ENCODE measurements around the gene B4GALNT2. TPM values are rescaled to one million over a fixed set of nuclear protein-coding genes. Genes with fewer than 3 reads are reported as not detected.

The B4GALNT2 gene
- polyA plus RNA-seq, 1 experiment = 0.01 TPM

GRCh38 chr17:49219987-49220386 is 87.4 kb downstream of the B4GALNT2 start:
- Histone ChIP-seq H3K27ac (ENCODE audit: low read depth, low read length) (no peak overlapping the region), H3K27me3 (ENCODE audit: control insufficient read depth, insufficient read depth, low read length) (peaks cover 32% of the 10 kb centered on the region), H3K4me3 (ENCODE audit: low read depth, low read length) (no peak overlapping the region), H3K9me3 (ENCODE audit: control insufficient read depth, insufficient read depth, low read length) (peaks cover 6% of the 10 kb centered on the region; the same call in 1 of the 2 replicates)
- ChIA-PET CTCF (no interaction called here), POLR2A (no interaction called here)
- DNase-seq (ENCODE audit: low read depth, low spot score) = no peak
- no peak for TF ChIP-seq CTCF (IDR thresholded peaks at IDR 0.05; ENCODE audit: low read depth, low read length)

- POLR2A ChIA-PET = no interaction called here
- Histone ChIP-seq H3K9me3 (ENCODE audit: control insufficient read depth, insufficient read depth, low read length) (peaks cover 6% of the 10 kb centered on the region; the same call in 1 of the 2 replicates), H3K27me3 (ENCODE audit: control insufficient read depth, insufficient read depth, low read length) (peaks cover 53% of the 10 kb centered on the region), H3K4me3 (ENCODE audit: low read depth, low read length) (no peak overlapping the region), H3K27ac (ENCODE audit: low read depth, low read length) (no peak overlapping the region)
- no peak for TF ChIP-seq CTCF (IDR thresholded peaks at IDR 0.05; ENCODE audit: low read depth, low read length)
- CTCF ChIA-PET = interaction anchor here (1.3 kb wide), 1 partner anchor 66 kb away, joined by 3 read pairs; no protein-coding TSS in a partner anchor
- no peak for DNase-seq (ENCODE audit: low read depth, low spot score)
Measured at GRCh38 chr17:49223168-49223516, 90.6 kb downstream of the B4GALNT2 start.

GRCh38 chr17:49223517-49224197 is 91.1 kb downstream of the B4GALNT2 start:
- H3K27ac ChIP-seq (ENCODE audit: low read depth, low read length) = no peak overlapping the region
- ChIA-PET POLR2A (no interaction called here), CTCF (interaction anchor here (0.6 to 1.1 kb wide), 3 partner anchors 23 to 204 kb away, joined by 3 read pairs; no protein-coding TSS in a partner anchor)
- peaks cover 6% of the 10 kb centered on the region; the same call in 1 of the 2 replicates for H3K9me3 ChIP-seq (ENCODE audit: control insufficient read depth, insufficient read depth, low read length)
- peak; percentile 86 for TF ChIP-seq CTCF (IDR thresholded peaks at IDR 0.05; ENCODE audit: low read depth, low read length)
- H3K4me3 ChIP-seq (ENCODE audit: low read depth, low read length) = no peak overlapping the region
- no peak for DNase-seq (ENCODE audit: low read depth, low spot score)
- H3K27me3 ChIP-seq (ENCODE audit: control insufficient read depth, insufficient read depth, low read length) = peaks cover 53% of the 10 kb centered on the region

- Histone ChIP-seq H3K27me3 (ENCODE audit: control insufficient read depth, insufficient read depth, low read length) (peaks cover 58% of the 10 kb centered on the region), H3K4me3 (ENCODE audit: low read depth, low read length) (no peak overlapping the region), H3K27ac (ENCODE audit: low read depth, low read length) (no peak overlapping the region), H3K9me3 (ENCODE audit: control insufficient read depth, insufficient read depth, low read length) (peaks cover 6% of the 10 kb centered on the region; the same call in 1 of the 2 replicates)
- ChIA-PET POLR2A (no interaction called here), CTCF (interaction anchor here (0.6 to 5.5 kb wide), 4 partner anchors 24 to 205 kb away, joined by 3 to 42 read pairs (median 3); no protein-coding TSS in a partner anchor)
- TF ChIP-seq CTCF (IDR thresholded peaks at IDR 0.05; ENCODE audit: low read depth, low read length) = no peak
- no peak for DNase-seq (ENCODE audit: low read depth, low spot score)
Measured at GRCh38 chr17:49224198-49224996, 91.8 kb downstream of the B4GALNT2 start.

- no peak overlapping the region for H3K27ac ChIP-seq (ENCODE audit: low read depth, low read length)
Measured at GRCh38 chr17:49224997-49225337, 92.4 kb downstream of the B4GALNT2 start.

More at GRCh38 chr17:49224997-49225337, 92.4 kb downstream of the B4GALNT2 start:
- DNase-seq (ENCODE audit: low read depth, low spot score) = no peak
- H3K9me3 ChIP-seq (ENCODE audit: control insufficient read depth, insufficient read depth, low read length) = peaks cover 6% of the 10 kb centered on the region; the same call in 1 of the 2 replicates
- ChIA-PET POLR2A (no interaction called here), CTCF (interaction anchor here (0.6 to 5.5 kb wide), 3 partner anchors 24 to 44 kb away, joined by 3 to 42 read pairs (median 3); no protein-coding TSS in a partner anchor)
- H3K27me3 ChIP-seq (ENCODE audit: control insufficient read depth, insufficient read depth, low read length) = peaks cover 59% of the 10 kb centered on the region
- TF ChIP-seq CTCF (IDR thresholded peaks at IDR 0.05; ENCODE audit: low read depth, low read length) = no peak
- H3K4me3 ChIP-seq (ENCODE audit: low read depth, low read length) = no peak overlapping the region

Measured in AG04450 (cell line).